ENCODE results near the gene PPP1R1C. TPM values are rescaled to one million over a fixed set of nuclear protein-coding genes. Genes with fewer than 3 reads are reported as not detected.

The PPP1R1C gene
- total RNA-seq, 4 donors from 2014 or later, result 3.7 to 7.9 TPM; not detected in 2

DNA sequence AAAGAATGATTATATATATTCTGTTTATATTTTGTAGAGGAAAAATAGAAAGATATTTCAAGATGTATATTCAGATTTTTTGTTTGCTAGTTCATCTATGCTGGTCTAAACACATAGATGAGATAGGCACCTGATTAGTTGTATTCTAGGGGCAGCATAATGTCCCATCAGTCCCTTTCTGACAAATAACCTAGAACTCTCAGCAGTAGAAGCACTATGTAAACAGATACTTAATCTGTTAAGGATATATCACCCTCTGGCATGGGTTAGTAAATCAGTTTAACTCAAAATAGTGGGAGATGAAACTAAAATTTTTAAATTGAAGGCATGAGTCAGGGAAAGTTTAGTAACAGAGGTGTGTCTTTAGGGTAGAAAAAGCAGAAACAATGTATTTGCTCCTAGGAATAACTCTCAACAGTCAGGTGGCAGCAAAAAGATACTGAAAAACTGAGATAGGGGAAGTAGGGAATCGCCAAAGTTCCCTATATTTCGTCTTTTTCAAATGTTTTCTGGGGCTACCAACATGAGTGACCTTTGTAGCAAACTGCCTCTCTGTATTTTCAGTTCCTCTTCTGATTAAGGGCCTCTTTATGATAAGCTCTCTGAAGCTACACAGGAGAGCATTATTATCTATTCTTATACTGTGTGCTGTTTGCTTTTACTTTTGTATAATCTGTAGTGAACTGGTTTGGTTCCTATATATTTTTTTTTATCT, 5.7 kb downstream of the PPP1R1C start:
- TF ChIP-seq, protein P1, sequence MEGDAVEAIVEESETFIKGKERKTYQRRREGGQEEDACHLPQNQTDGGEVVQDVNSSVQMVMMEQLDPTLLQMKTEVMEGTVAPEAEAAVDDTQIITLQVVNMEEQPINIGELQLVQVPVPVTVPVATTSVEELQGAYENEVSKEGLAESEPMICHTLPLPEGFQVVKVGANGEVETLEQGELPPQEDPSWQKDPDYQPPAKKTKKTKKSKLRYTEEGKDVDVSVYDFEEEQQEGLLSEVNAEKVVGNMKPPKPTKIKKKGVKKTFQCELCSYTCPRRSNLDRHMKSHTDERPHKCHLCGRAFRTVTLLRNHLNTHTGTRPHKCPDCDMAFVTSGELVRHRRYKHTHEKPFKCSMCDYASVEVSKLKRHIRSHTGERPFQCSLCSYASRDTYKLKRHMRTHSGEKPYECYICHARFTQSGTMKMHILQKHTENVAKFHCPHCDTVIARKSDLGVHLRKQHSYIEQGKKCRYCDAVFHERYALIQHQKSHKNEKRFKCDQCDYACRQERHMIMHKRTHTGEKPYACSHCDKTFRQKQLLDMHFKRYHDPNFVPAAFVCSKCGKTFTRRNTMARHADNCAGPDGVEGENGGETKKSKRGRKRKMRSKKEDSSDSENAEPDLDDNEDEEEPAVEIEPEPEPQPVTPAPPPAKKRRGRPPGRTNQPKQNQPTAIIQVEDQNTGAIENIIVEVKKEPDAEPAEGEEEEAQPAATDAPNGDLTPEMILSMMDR (IDR thresholded peaks at IDR 0.05; ENCODE audit: low read depth), result no peak

DNA sequence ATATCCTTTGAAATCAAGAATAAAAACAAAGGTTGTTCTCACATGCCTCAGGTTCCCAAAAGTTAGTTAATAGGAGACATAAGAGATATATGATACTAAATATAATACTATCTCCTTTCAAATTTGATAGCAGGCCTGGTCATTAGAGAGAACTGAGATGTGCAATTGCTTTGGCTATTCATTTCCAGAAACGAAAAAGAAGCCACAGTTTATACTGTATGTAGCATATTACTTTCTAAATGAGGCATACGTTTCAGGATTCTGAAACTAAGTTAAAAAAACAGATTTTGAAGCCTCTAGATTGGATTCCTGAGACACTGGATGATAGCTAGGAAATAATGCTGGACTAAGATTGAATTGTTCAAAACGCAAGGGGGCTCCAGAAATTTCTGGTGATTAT, 7.1 kb downstream of the PPP1R1C start:
- TF ChIP-seq, protein P1 (IDR thresholded peaks at IDR 0.05; ENCODE audit: low read depth), result no peak

DNA sequence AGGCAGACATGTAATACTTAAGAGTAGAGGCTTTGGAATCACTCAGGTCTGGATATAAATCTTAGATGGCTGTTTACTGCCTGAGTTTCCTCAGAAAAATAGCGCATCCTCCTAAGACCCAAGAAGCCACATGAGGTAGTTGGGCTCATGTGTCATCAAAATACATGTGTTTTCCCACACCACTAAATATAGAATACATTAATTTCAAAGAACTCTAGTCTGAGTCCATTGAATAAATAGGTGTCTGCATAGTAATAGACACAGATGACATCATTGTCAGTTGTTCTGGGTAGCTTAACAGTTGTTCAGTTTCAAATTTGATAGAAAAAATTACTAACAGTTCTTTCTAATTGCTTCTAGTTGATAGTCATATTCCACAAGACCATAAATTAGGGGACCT, 9.6 kb downstream of the PPP1R1C start:
- TF ChIP-seq, protein P1 (IDR thresholded peaks at IDR 0.05; ENCODE audit: low read depth), result no peak

DNA sequence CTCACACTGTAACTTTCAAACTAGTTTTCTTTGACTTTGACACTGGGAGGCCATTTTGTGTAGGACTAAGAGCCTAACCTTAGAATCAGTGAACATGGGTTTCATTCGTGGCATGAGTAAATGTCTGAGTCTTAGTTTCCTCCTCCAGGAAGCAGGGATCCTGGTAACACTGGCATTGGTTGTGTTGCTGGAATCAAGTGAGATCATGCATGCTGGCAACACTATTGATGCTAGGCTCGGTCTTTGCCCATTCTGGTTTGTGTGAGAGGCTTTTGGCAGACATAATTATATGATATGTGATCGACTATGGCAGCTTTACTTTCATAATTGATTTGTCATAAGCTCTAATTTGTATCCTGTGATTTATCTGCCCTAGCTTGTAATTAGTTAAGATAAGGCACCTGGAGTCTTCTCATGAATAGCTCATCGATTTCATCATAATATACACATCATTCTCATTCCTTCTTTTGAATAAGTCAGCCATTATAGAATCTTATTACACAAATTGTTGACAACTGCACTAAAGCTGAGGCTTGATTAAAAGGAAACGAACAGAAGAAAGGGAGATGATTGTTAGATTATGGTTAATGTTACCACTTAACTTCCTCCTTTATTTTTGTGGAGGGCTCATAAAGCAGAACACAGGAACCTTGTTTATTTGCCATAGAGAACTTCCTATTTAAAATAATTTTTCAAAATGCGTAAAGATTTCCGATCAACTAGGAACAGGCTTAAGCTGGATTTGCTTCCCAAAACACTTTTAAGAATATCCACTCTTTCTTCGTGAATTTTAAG, 12.6 kb downstream of the PPP1R1C start:
- TF ChIP-seq, protein P1 (IDR thresholded peaks at IDR 0.05; ENCODE audit: low read depth), result no peak

DNA sequence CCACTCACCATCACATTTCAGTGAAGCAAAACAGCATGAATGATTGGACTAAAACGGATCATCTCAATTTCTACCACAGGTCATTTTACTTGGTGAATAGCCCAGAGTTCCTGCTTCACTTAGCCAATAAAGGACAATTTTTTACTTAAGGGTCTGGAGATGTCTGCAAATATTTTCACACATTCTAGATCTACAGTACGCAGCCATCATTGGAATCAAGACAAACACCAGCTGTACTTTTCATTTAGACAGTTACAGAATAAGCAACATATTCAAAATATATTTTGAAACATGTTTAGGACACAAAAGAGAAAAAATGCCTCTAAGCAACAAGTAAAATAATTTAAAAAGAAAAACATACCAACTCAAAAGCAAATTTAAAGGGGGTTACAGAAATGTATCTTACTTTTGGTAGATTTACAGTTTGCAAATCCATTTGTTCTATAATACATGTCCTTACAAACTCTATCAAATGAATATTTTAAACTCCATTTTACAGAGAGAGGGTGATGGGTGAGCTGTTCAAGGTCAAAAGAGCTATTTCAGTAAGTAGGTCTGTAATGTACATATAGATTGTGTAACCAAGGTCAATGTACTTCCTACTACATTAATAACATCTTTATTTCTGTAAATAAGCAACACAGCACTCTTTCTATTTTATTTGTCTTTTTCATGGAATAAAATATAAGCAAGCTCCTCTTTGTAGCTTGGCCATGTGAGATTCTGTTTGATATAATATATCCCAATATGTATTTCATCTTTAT, 13.4 kb downstream of the PPP1R1C start:
- TF ChIP-seq, protein P1 (IDR thresholded peaks at IDR 0.05; ENCODE audit: low read depth), result no peak

DNA sequence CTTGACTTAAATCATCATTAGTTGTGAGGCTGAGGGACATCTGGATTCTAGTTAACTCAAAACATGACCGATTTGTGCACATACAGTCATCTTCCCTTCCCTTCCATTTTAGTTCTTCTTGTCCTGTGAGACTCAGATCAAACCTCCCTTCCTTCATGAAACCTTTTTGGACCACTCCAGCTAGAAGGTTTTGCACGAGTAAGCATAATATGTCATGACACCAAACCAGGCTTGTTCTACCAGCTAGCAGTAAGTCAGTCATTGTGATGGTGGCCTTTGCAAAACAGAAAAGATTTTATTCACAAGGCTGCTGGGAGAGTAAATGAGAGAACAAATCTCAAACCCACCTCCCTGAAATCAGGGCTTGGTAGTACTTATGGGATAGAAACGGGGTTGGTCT, 14.3 kb downstream of the PPP1R1C start:
- TF ChIP-seq, protein P1 (IDR thresholded peaks at IDR 0.05; ENCODE audit: low read depth), result no peak

Measured in subcutaneous adipose tissue (tissue), 4 donors.